ENCODE data around the gene OCSTAMP.

Gene OCSTAMP

DNA sequence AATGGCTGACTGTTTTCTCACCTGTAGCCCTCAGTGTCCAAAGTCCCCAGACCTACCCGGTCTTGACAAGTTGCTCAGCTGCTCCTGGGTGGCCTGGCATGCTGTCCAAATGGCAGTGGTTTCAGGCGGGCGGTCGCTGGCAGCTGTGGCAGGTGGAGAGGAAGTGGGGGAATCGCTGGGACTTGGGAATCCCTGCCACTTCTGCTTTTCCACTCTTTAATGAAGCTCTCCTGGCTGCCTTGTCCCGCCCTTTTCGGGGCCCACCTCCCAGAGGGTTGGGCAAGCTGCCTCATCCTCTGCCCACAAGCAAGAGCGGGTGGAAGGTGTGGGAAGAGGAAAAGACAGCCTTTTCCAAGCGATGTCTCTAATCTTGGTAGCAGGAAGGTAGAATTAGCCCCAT, at the start of gene OCSTAMP:
Gene OCSTAMP, minus strand, starts transcription at position 194 of the 400 bp plus-strand sequence. Its CDS starts 94 bp downstream, at position 100.
- no peak within 1 kb of the TSS for H3K4me3 ChIP-seq (ENCODE audit: low read depth in 1 of 2, low read length in 2 of 2)
- no peak within 1 kb of the TSS for H3K27ac ChIP-seq (ENCODE audit: low read length)
- H3K4me1 ChIP-seq (ENCODE audit: control insufficient read depth in 1 of 2, insufficient read depth in 2 of 2, low read length in 2 of 2): no peaks in the 10 kb centered on the region
- H3K9me3 ChIP-seq (ENCODE audit: control insufficient read depth in 1 of 2, low read length in 2 of 2): no peaks in the 10 kb centered on the region
- no peaks in the 10 kb centered on the region for H3K27me3 ChIP-seq (ENCODE audit: low read depth, low read length)
- no peaks in the 10 kb centered on the region for H3K36me3 ChIP-seq (ENCODE audit: control insufficient read depth in 1 of 2, insufficient read depth in 2 of 2, low read length in 2 of 2)

GRCh38 chr20:46599227-46599987, 49.0 kb upstream of the OCSTAMP start:
- Histone ChIP-seq H3K27ac (ENCODE audit: low read length) (no peak overlapping the region), H3K4me1 (ENCODE audit: control insufficient read depth in 1 of 2, insufficient read depth in 2 of 2, low read length in 2 of 2) (no peaks in the 10 kb centered on the region), H3K9me3 (ENCODE audit: control insufficient read depth in 1 of 2, low read length in 2 of 2) (no peaks in the 10 kb centered on the region), H3K36me3 (ENCODE audit: control insufficient read depth in 1 of 2, insufficient read depth in 2 of 2, low read length in 2 of 2) (no peaks in the 10 kb centered on the region), H3K27me3 (ENCODE audit: low read depth, low read length) (no peaks in the 10 kb centered on the region), H3K4me3 (ENCODE audit: low read depth in 1 of 2, low read length in 2 of 2) (no peak overlapping the region)

- Histone ChIP-seq H3K9me3 (ENCODE audit: control insufficient read depth in 1 of 2, low read length in 2 of 2) (peaks cover 0 to 2% of the 10 kb centered on the region in 2 donors), H3K4me1 (ENCODE audit: control insufficient read depth in 1 of 2, insufficient read depth in 2 of 2, low read length in 2 of 2) (no peaks in the 10 kb centered on the region), H3K27me3 (ENCODE audit: low read depth, low read length) (no peaks in the 10 kb centered on the region), H3K27ac (ENCODE audit: low read length) (no peak overlapping the region), H3K4me3 (ENCODE audit: low read depth in 1 of 2, low read length in 2 of 2) (no peak overlapping the region), H3K36me3 (ENCODE audit: control insufficient read depth in 1 of 2, insufficient read depth in 2 of 2, low read length in 2 of 2) (peaks cover 0 to 5% of the 10 kb centered on the region in 2 donors)
Measured at GRCh38 chr20:46595933-46596332, 45.5 kb upstream of the OCSTAMP start.

DNA sequence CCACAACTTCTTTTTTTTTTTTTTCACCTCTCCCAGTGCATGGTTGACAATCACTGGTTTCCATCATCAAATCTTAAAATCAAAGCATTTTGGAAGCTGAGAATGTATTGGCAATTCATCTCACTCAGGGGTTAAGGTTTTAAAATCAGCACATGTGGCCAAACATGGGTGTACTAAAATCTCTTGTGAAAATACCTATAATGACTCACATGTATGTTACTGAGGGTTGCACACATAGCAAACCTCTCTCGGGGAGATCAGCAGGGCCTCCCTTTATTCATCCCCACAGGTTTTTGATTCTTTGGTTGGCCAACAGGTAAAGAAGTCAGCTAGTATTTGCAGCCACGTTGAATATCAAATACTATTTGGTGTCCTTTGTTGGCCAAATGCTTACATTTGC, 44.3 kb upstream of the OCSTAMP start:
- H3K27ac ChIP-seq (ENCODE audit: low read length): no peak overlapping the region
- no peaks in the 10 kb centered on the region for H3K27me3 ChIP-seq (ENCODE audit: low read depth, low read length)
- no peaks in the 10 kb centered on the region for H3K4me1 ChIP-seq (ENCODE audit: control insufficient read depth in 1 of 2, insufficient read depth in 2 of 2, low read length in 2 of 2)
- no peak overlapping the region for H3K4me3 ChIP-seq (ENCODE audit: low read depth in 1 of 2, low read length in 2 of 2)
- peaks cover 0 to 5% of the 10 kb centered on the region in 2 donors for H3K36me3 ChIP-seq (ENCODE audit: control insufficient read depth in 1 of 2, insufficient read depth in 2 of 2, low read length in 2 of 2)
- H3K9me3 ChIP-seq (ENCODE audit: control insufficient read depth in 1 of 2, low read length in 2 of 2): peaks cover 0 to 2% of the 10 kb centered on the region in 2 donors

- H3K27ac ChIP-seq (ENCODE audit: low read length): no peak overlapping the region
- H3K4me3 ChIP-seq (ENCODE audit: low read depth in 1 of 2, low read length in 2 of 2): no peak overlapping the region
- H3K9me3 ChIP-seq (ENCODE audit: control insufficient read depth in 1 of 2, low read length in 2 of 2): peaks cover 0 to 2% of the 10 kb centered on the region in 2 donors
- no peaks in the 10 kb centered on the region for H3K4me1 ChIP-seq (ENCODE audit: control insufficient read depth in 1 of 2, insufficient read depth in 2 of 2, low read length in 2 of 2)
- no peaks in the 10 kb centered on the region for H3K27me3 ChIP-seq (ENCODE audit: low read depth, low read length)
- peaks cover 0 to 5% of the 10 kb centered on the region in 2 donors for H3K36me3 ChIP-seq (ENCODE audit: control insufficient read depth in 1 of 2, insufficient read depth in 2 of 2, low read length in 2 of 2)
Measured at GRCh38 chr20:46592580-46593362, 42.3 kb upstream of the OCSTAMP start.

DNA sequence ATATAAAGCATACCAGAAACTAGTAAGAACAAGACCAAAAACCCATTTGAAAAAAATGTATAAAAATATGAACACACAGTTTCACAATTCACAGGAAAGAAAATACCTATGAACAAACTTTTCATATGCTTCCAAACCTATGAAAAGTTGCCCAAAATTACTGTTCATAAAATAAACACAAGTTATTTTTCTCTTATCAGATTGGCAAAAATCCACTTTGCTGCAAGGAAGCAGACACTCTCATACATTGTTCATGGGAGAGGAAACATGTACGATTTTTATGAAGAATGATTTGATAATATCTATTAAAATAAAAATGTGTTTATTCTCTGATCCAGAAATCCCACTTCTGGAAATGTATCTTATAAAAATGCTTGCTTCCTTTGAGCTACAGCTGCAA, 40.0 kb upstream of the OCSTAMP start:
- no peak overlapping the region for H3K4me3 ChIP-seq (ENCODE audit: low read depth in 1 of 2, low read length in 2 of 2)
- no peaks in the 10 kb centered on the region for H3K27me3 ChIP-seq (ENCODE audit: low read depth, low read length)
- no peaks in the 10 kb centered on the region for H3K4me1 ChIP-seq (ENCODE audit: control insufficient read depth in 1 of 2, insufficient read depth in 2 of 2, low read length in 2 of 2)
- H3K36me3 ChIP-seq (ENCODE audit: control insufficient read depth in 1 of 2, insufficient read depth in 2 of 2, low read length in 2 of 2): peaks cover 0 to 5% of the 10 kb centered on the region in 2 donors
- H3K9me3 ChIP-seq (ENCODE audit: control insufficient read depth in 1 of 2, low read length in 2 of 2): peaks cover 0 to 2% of the 10 kb centered on the region in 2 donors
- H3K27ac ChIP-seq (ENCODE audit: low read length): no peak overlapping the region

DNA sequence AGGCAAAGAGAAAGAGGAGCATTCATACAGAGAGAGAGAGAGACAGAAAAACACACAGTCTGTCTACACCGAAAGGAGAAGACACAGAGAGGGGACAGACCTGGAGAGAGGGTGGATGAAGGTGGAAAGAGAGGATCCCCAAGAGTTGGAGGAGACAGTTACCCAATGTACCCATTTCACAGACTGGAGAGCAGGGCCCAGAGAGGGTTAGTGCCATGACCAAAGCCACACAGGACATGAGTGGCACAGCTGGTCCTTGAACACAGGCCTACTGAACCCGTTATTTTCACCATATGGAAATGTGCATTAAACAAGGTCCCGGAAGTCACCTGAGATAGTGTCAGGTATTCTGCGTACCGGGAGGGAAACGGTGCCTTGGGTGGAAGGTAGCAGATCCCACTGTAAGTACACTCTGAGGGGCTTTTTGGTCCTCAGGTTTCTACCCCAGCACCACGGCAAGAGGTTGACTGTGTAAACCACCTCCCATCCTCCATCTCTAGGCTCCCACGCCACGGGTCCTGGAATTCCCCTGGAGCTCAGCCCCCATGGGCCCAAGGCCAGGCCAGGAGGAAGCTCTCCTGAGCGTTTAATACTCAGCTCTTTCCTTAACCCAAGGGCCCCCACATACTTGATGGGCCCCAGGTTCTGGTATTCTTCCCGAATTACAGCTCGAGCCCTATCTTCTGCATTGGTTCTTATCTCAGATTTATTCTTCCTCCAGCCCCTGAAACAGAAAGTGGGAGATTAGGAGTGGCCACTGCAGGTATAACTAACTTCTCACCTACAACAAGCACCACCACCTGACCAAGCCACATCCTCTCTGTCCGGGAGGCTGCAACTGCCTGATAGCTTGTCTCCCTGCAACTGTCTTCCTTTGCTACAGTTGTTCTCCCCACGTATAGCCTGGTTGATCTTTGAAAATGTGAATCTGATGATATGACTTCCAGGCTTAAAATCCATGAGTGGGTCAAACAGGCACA, 38.4 kb upstream of the OCSTAMP start:
- H3K27ac ChIP-seq (ENCODE audit: low read length): no peak overlapping the region
- H3K9me3 ChIP-seq (ENCODE audit: control insufficient read depth in 1 of 2, low read length in 2 of 2): peaks cover 0 to 2% of the 10 kb centered on the region in 2 donors
- peaks cover 0 to 5% of the 10 kb centered on the region in 2 donors for H3K36me3 ChIP-seq (ENCODE audit: control insufficient read depth in 1 of 2, insufficient read depth in 2 of 2, low read length in 2 of 2)
- H3K27me3 ChIP-seq (ENCODE audit: low read depth, low read length): no peaks in the 10 kb centered on the region
- H3K4me1 ChIP-seq (ENCODE audit: control insufficient read depth in 1 of 2, insufficient read depth in 2 of 2, low read length in 2 of 2): no peaks in the 10 kb centered on the region
- H3K4me3 ChIP-seq (ENCODE audit: low read depth in 1 of 2, low read length in 2 of 2): no peak overlapping the region

- Histone ChIP-seq H3K4me1 (ENCODE audit: control insufficient read depth in 1 of 2, insufficient read depth in 2 of 2, low read length in 2 of 2) (no peaks in the 10 kb centered on the region), H3K4me3 (ENCODE audit: low read depth in 1 of 2, low read length in 2 of 2) (no peak overlapping the region), H3K36me3 (ENCODE audit: control insufficient read depth in 1 of 2, insufficient read depth in 2 of 2, low read length in 2 of 2) (peaks cover 0 to 5% of the 10 kb centered on the region in 2 donors), H3K9me3 (ENCODE audit: control insufficient read depth in 1 of 2, low read length in 2 of 2) (peaks cover 0 to 2% of the 10 kb centered on the region in 2 donors), H3K27me3 (ENCODE audit: low read depth, low read length) (no peaks in the 10 kb centered on the region), H3K27ac (ENCODE audit: low read length) (no peak overlapping the region)
Measured at GRCh38 chr20:46587986-46588385, 37.5 kb upstream of the OCSTAMP start.

GRCh38 chr20:46586724-46587123, 36.3 kb upstream of the OCSTAMP start:
- no peaks in the 10 kb centered on the region for H3K36me3 ChIP-seq (ENCODE audit: control insufficient read depth in 1 of 2, insufficient read depth in 2 of 2, low read length in 2 of 2)

GRCh38 chr20:46584508-46584907, 34.1 kb upstream of the OCSTAMP start:
- Histone ChIP-seq H3K36me3 (ENCODE audit: control insufficient read depth in 1 of 2, insufficient read depth in 2 of 2, low read length in 2 of 2) (no peaks in the 10 kb centered on the region), H3K27me3 (ENCODE audit: low read depth, low read length) (no peaks in the 10 kb centered on the region), H3K9me3 (ENCODE audit: control insufficient read depth in 1 of 2, low read length in 2 of 2) (no peaks in the 10 kb centered on the region), H3K27ac (ENCODE audit: low read length) (no peak overlapping the region), H3K4me1 (ENCODE audit: control insufficient read depth in 1 of 2, insufficient read depth in 2 of 2, low read length in 2 of 2) (no peaks in the 10 kb centered on the region), H3K4me3 (ENCODE audit: low read depth in 1 of 2, low read length in 2 of 2) (no peak overlapping the region)

More at GRCh38 chr20:46586724-46587123, 36.3 kb upstream of the OCSTAMP start:
- no peaks in the 10 kb centered on the region for H3K9me3 ChIP-seq (ENCODE audit: control insufficient read depth in 1 of 2, low read length in 2 of 2)
- H3K27ac ChIP-seq (ENCODE audit: low read length): no peak overlapping the region
- no peak overlapping the region for H3K4me3 ChIP-seq (ENCODE audit: low read depth in 1 of 2, low read length in 2 of 2)
- no peaks in the 10 kb centered on the region for H3K27me3 ChIP-seq (ENCODE audit: low read depth, low read length)
- no peaks in the 10 kb centered on the region for H3K4me1 ChIP-seq (ENCODE audit: control insufficient read depth in 1 of 2, insufficient read depth in 2 of 2, low read length in 2 of 2)

All from muscle layer of duodenum (tissue), 2 donors.